Right lobe of liver (tissue), 4 donors: ENCODE results near the gene DPP7.

ENCODE experiments used
- CTCF ChIP-seq, 4 donors: fragments of 200-600 bp in 3 of 4; fragments of 450-650 bp in 1 of 4; IDR thresholded peaks; one replicate each; pipeline versions ENCODE4 v1.5.1 to v1.8.0; 2016 to 2022; ENCODE audit warnings: antibody characterized with exemption in 4 of 4, mild to moderate bottlenecking in 2 of 4
- POLR2A ChIP-seq: fragments of 450-650 bp; IDR thresholded peaks from one replicate; pipeline ENCODE4 v1.6.1; 2017; ENCODE audit warnings: antibody characterized with exemption, mild to moderate bottlenecking
- donor health status: DM: no; HTN: no; CAD: no.
- donor health status: DM: no; HTN: no; CAD: no.
- donor health status: DM: no; HTN: yes; CAD: no.

GRCh38 chr9:137064880-137065164 lies 49.7 kb downstream of the DPP7 start:
- TF ChIP-seq CTCF (IDR thresholded peaks at IDR 0.05) (no peak), POLR2A (no peak)
